ENCODE data around the gene DNAH9.

The DNAH9 gene

DNA sequence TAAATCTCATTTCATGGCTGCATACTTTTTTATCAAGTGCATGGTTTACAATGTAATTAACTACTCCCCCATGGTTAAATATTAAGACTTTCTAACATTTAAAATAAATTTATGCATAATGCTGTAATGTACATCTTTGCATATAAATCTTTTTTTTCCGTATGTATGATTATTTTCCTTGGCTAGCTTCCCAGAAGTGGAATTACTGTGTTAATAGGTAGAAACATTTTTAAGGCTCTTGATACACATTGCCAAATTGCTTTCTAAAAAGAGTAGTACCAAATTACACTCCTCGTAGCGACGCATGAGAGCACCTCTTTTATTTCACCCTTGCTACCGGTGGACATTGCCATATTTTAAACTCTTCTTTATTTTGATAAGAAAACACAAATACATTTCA, 141.1 kb downstream of the DNAH9 start:
- no peaks in the 10 kb centered on the region for H3K4me1 Mint-ChIP-seq (ENCODE audit: low read depth)
- H3K4me3 Mint-ChIP-seq, result no peak overlapping the region
- H3K27ac Mint-ChIP-seq, result no peak overlapping the region
- no peaks in the 10 kb centered on the region for H3K27me3 Mint-ChIP-seq
- H3K36me3 Mint-ChIP-seq (ENCODE audit: low read depth), result no peaks in the 10 kb centered on the region
- peaks cover 4% of the 10 kb centered on the region for H3K9me3 Mint-ChIP-seq

DNA sequence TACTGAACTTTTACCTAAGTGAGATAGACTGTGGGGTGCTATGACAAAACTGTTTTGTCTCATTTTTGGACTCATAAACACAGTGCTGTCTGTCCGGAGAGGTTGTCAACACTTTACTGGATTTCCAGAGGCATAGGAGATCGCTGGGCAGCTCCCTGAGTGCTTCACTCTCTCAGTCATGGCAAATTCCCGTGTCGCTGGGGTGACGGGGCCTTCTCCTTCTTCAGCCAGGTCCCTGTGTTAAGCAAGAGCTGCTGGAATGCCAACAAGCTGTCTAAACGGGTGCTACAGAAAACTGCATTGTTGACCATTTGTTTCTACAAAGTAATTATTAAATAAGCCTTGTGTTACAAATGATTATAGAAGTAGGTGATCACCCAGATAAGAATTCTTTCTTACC, 141.6 kb downstream of the DNAH9 start:
- no peaks in the 10 kb centered on the region for H3K4me1 Mint-ChIP-seq (ENCODE audit: low read depth)
- no peaks in the 10 kb centered on the region for H3K36me3 Mint-ChIP-seq (ENCODE audit: low read depth)
- H3K27me3 Mint-ChIP-seq, result no peaks in the 10 kb centered on the region
- H3K9me3 Mint-ChIP-seq, result peaks cover 4% of the 10 kb centered on the region
- H3K4me3 Mint-ChIP-seq, result no peak overlapping the region
- H3K27ac Mint-ChIP-seq, result no peak overlapping the region

DNA sequence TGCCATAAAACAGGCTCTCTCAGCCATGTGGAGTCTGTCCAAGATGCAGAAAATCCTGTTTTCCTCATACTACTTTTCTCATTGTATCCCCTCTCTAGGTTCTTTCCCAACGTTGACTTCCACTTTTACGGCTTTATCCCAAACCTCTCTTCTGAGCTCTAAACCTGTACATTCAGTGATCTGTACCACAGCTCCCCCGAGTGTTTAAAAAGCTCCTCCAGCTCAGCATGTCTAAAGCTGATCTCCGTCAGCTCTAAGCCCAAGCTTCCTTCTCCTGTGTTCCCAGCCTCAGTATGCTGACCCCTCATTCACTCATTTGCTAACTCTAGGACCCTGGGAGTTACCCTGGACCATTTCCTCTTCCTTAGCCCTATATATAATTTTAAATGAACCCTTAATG, 144.6 kb downstream of the DNAH9 start:
- Mint-ChIP-seq H3K9me3 (peaks cover 19% of the 10 kb centered on the region), H3K4me1 (ENCODE audit: low read depth) (no peaks in the 10 kb centered on the region), H3K27ac (no peak overlapping the region), H3K27me3 (no peaks in the 10 kb centered on the region), H3K36me3 (ENCODE audit: low read depth) (no peaks in the 10 kb centered on the region), H3K4me3 (no peak overlapping the region)

DNA sequence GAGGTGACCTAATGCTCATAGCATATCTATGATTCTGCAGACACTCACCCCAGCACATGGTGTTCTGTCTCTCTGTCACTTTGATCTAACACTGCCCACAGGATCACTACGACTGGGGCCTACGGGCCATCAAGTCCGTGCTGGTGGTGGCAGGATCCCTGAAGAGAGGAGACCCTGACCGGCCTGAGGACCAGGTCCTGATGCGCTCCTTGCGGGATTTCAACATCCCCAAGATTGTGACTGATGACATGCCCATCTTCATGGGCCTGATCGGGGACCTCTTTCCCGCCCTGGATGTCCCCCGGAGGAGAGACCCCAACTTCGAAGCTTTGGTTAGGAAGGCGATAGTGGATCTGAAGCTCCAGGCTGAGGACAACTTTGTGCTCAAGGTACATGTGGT, 146.4 kb downstream of the DNAH9 start:
- Mint-ChIP-seq H3K36me3 (ENCODE audit: low read depth) (no peaks in the 10 kb centered on the region), H3K4me1 (ENCODE audit: low read depth) (no peaks in the 10 kb centered on the region), H3K27ac (no peak overlapping the region), H3K4me3 (no peak overlapping the region), H3K9me3 (peaks cover 19% of the 10 kb centered on the region), H3K27me3 (no peaks in the 10 kb centered on the region)

DNA sequence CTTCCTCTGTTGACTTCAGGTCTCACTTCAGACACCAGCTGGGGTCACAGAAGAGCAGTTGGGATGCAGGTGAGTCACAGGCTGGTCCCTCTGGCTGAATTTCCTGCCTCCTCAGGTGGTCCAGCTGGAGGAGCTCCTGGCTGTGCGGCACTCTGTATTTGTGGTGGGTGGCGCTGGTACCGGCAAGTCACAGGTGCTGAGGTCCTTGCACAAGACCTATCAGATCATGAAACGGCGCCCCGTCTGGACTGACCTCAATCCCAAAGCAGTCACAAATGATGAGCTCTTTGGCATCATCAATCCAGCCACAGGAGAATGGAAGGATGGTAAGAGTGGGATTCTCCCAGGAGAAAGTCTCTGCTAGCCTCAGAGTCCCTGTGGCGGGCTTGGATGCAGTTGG, 149.2 kb downstream of the DNAH9 start:
- no peak overlapping the region for H3K4me3 Mint-ChIP-seq
- no peak overlapping the region for H3K27ac Mint-ChIP-seq
- H3K36me3 Mint-ChIP-seq (ENCODE audit: low read depth), result no peaks in the 10 kb centered on the region
- no peaks in the 10 kb centered on the region for H3K27me3 Mint-ChIP-seq
- H3K4me1 Mint-ChIP-seq (ENCODE audit: low read depth), result no peaks in the 10 kb centered on the region
- H3K9me3 Mint-ChIP-seq, result peaks cover 23% of the 10 kb centered on the region

DNA sequence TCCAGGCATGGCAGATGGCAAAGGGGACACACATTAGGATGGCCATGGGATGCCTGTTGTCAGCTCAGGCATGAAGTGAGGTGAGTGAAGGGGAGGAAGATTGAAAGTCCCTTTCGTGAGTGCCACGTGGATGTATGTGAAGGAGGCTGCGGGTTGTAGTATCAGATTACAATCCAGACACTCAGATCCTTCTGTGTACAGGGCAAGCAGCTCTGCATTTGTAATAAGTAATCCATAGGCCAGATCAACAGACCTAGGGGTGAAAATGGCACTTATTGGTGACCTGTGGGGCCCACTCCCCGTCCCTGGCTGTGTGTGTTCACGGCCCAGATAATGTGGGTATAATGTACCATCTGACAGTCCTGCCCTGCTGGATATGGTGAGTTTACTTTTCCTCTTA, 159.5 kb downstream of the DNAH9 start:
- H3K36me3 Mint-ChIP-seq (ENCODE audit: low read depth), result no peaks in the 10 kb centered on the region
- peaks cover 12% of the 10 kb centered on the region for H3K9me3 Mint-ChIP-seq
- H3K27me3 Mint-ChIP-seq, result no peaks in the 10 kb centered on the region
- H3K4me3 Mint-ChIP-seq, result no peak overlapping the region
- no peaks in the 10 kb centered on the region for H3K4me1 Mint-ChIP-seq (ENCODE audit: low read depth)
- no peak overlapping the region for H3K27ac Mint-ChIP-seq

DNA sequence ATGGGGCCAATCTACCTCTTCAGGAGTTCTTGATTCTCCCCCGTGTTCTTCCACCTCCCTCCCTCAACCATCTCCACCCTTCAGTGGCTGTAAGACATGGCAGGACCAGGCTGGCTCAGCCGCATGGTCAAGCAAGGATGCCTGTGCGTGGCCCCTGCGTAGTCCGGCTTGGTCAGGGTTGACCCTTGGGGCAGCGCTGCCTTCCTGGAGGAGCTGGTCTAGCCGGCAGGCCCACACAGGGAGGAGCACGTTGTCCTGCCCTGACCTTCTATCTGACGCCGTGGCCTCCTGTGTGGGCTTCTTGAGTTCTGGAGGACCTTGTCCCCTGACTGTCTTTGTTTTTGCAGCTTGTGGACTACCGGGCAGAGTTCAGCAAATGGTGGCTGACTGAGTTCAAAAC, 169.8 kb downstream of the DNAH9 start:
- no peaks in the 10 kb centered on the region for H3K36me3 Mint-ChIP-seq (ENCODE audit: low read depth)
- H3K4me1 Mint-ChIP-seq (ENCODE audit: low read depth), result no peaks in the 10 kb centered on the region
- no peaks in the 10 kb centered on the region for H3K27me3 Mint-ChIP-seq
- H3K9me3 Mint-ChIP-seq, result no peaks in the 10 kb centered on the region
- H3K4me3 Mint-ChIP-seq, result no peak overlapping the region
- no peak overlapping the region for H3K27ac Mint-ChIP-seq

DNA sequence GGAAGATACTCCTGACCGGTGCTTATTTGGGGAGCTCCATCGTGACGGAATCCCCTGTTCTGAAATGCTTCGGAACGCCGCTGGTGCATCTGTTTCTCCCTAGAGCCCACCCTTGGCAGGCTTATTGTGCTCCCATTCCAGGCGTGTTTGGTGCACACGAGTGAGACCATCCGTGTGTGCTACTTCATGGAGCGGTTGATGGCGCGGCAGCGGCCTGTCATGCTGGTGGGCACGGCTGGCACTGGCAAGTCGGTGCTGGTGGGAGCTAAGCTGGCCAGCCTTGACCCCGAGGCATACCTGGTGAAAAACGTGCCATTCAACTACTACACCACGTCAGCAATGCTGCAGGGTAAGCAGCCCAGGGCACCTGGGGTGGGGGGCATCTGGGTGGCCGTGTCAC, 170.7 kb downstream of the DNAH9 start:
- H3K27ac Mint-ChIP-seq, result no peak overlapping the region
- no peaks in the 10 kb centered on the region for H3K36me3 Mint-ChIP-seq (ENCODE audit: low read depth)
- no peaks in the 10 kb centered on the region for H3K27me3 Mint-ChIP-seq
- no peak overlapping the region for H3K4me3 Mint-ChIP-seq
- H3K4me1 Mint-ChIP-seq (ENCODE audit: low read depth), result no peaks in the 10 kb centered on the region
- no peaks in the 10 kb centered on the region for H3K9me3 Mint-ChIP-seq

DNA sequence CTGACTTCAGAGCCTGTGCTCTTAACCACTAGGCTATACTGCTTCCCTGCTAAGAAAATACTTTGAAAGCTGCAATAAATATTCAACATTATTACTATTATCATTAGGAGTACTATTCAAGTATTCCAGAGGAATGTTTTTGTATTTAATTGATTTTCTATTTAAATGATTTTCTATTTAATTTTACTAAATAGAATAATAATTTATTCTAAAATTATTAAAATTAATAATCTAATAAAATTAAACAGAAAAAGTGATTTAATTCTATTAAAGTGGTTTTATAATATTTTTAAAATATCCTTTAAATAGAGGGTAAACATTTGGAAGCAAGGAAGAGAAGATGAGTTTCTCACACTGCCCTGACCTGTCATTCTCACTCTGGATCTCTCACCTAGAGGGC, 173.8 kb downstream of the DNAH9 start:
- no peaks in the 10 kb centered on the region for H3K36me3 Mint-ChIP-seq (ENCODE audit: low read depth)
- H3K9me3 Mint-ChIP-seq, result no peaks in the 10 kb centered on the region
- H3K4me3 Mint-ChIP-seq, result no peak overlapping the region
- no peaks in the 10 kb centered on the region for H3K4me1 Mint-ChIP-seq (ENCODE audit: low read depth)
- no peaks in the 10 kb centered on the region for H3K27me3 Mint-ChIP-seq
- H3K27ac Mint-ChIP-seq, result no peak overlapping the region

DNA sequence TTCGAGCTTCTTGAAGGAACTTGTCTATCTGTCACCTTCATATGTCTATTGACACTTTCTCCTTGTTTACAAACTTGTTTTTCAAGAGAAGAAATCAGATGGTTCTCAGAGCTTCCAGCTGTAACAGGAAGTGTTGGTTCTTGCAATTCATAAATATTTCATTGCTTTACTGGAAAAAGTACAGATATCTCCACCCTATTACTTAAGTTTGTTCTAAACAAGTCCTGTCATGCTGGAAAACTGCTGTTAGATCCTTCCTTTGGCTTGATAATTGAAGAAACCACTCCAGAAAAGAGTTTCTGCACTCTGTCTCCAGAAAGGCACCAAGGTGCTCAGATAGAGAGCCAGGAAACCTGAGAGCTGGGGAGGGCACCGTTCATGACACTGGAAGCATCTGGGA, 181.6 kb downstream of the DNAH9 start:
- Mint-ChIP-seq H3K9me3 (peaks cover 26% of the 10 kb centered on the region), H3K36me3 (ENCODE audit: low read depth) (no peaks in the 10 kb centered on the region), H3K4me1 (ENCODE audit: low read depth) (no peaks in the 10 kb centered on the region), H3K27me3 (no peaks in the 10 kb centered on the region), H3K4me3 (no peak overlapping the region), H3K27ac (no peak overlapping the region)

DNA sequence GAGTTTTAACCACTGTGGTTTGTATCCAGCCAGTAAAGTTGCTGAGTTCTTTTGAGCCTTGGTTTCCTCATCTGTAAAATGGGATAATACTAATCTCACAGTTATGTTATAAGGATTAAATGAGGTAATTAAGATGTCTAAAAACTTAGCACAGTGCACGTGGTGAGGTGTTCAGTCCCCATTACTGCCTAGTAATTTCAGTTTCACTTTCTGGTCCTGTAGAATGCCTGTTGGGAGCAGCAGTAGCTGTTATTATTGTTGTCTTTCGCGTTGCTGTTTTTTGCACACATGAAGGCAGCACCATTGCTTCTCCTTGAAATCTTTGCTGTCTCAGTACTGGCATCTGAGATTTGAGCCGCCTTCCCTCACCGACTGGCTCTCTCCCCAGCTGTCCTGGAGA, 182.4 kb downstream of the DNAH9 start:
- Mint-ChIP-seq H3K9me3 (peaks cover 26% of the 10 kb centered on the region), H3K27ac (no peak overlapping the region), H3K27me3 (no peaks in the 10 kb centered on the region), H3K4me3 (no peak overlapping the region), H3K36me3 (ENCODE audit: low read depth) (no peaks in the 10 kb centered on the region), H3K4me1 (ENCODE audit: low read depth) (no peaks in the 10 kb centered on the region)

DNA sequence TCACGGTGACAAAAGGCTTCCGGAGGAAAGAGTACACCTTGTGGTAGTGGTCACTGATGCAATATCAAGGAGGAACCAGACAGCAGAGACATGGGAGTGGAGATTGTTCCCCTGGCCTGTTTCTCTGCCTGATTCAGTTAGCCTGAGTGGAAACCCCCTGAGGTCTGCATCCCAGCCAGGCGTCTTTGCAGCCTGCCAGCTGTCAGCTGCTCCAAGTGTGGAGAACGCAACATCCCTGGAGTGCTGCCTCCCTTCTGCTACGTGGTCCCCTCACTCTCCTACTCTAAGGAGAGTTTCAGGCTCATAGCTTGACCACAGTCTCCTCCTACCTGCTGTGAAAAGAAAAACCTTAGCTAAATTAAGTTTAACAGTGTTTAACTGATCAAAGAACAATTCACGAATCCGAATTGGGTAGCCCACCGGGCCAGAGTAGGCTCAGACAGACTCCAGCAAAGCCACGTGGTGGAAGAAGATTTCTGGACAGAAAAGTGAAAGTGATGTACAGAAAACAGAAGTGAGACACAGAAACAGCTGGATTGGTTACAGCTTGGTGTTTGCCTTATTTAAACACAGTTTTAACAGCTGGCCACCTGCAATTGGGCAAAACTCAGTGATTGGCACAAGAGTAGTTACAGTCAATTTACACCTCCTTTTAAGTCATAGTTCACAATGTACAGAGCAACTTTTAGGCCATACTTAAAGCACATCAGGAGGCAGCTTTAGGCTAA, 188.6 kb downstream of the DNAH9 start:
- Mint-ChIP-seq H3K27me3 (no peaks in the 10 kb centered on the region), H3K27ac (no peak overlapping the region), H3K9me3 (peaks cover 17% of the 10 kb centered on the region), H3K4me3 (no peak overlapping the region), H3K4me1 (ENCODE audit: low read depth) (no peaks in the 10 kb centered on the region), H3K36me3 (ENCODE audit: low read depth) (no peaks in the 10 kb centered on the region)

DNA sequence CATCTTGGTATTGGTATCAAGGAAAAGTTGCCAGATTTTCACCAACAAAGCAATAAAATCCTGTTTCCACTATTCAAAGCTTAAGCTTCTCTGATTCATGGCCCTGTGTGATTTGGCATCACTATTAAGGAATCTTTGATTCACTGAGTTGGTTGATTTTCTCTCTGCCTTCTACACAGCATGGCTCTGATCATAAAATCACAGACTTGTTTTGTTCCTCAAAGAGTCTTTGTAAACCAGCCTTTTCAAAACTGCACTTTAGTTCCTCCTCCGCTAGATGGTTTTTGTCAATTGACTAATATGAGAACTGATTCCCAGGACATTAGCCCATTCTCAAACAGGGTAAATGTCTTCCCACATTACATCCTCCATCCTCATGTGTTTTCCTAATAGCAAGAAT, 197.6 kb downstream of the DNAH9 start:
- Mint-ChIP-seq H3K4me1 (ENCODE audit: low read depth) (no peaks in the 10 kb centered on the region), H3K9me3 (peaks cover 15% of the 10 kb centered on the region), H3K4me3 (no peak overlapping the region), H3K27me3 (no peaks in the 10 kb centered on the region), H3K27ac (no peak overlapping the region), H3K36me3 (ENCODE audit: low read depth) (no peaks in the 10 kb centered on the region)

DNA sequence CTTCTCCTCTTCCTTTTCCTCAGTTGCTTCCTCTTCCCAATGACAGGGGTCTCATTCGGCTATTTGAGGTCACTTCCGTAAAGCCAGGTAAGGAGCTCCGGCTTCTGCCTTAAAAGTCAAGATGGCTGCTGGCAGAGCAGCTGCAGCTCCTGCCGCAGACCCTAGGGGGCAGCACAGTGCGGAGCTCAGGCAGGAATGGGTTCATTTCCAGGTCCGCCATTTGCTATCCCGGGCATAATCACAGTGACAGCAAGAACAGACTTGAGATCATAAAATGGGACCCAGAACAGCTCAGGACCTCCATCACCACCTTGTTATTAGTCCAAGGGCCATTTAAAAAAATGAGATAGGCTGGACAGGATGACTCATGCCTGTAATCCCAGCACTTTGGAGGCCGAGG, 199.5 kb downstream of the DNAH9 start:
- no peak overlapping the region for H3K27ac Mint-ChIP-seq
- H3K27me3 Mint-ChIP-seq, result no peaks in the 10 kb centered on the region
- no peaks in the 10 kb centered on the region for H3K4me1 Mint-ChIP-seq (ENCODE audit: low read depth)
- no peak overlapping the region for H3K4me3 Mint-ChIP-seq
- no peaks in the 10 kb centered on the region for H3K36me3 Mint-ChIP-seq (ENCODE audit: low read depth)
- H3K9me3 Mint-ChIP-seq, result peaks cover 15% of the 10 kb centered on the region

DNA sequence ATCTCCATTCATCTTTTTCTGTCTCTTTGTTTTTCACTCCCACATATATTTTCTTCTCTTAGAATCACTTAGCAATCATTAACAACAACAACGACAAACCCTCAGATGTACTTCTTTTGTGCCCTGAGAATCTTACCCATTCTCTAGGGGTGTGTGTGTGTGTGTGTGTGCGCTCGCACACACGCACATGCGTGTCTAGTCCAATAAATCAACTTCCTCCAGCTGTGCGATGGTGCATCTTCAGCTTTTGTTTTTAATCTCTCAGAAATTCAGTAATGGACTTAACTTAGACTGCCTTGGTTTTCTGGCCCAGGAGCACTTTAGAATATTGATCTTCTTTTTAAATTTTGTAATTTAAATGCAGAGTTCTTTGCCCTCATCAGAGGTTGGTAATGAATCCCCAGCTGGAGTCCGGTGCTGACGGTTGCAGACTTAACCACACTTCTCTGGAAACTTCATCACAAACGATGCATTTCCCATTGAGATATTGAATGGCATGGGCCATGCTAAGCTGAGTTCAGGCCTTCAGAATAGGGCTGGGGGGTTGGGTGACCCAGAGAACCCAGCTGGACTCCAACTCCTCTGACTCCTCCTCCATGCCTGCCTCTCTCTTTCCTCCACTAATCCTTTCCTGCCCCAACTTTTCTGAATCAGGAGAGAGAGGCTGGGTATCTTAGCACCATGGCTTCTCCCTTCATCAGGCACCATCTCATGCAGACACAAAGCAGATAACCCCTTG, 205.1 kb downstream of the DNAH9 start:
- H3K4me1 Mint-ChIP-seq (ENCODE audit: low read depth), result no peaks in the 10 kb centered on the region
- no peak overlapping the region for H3K27ac Mint-ChIP-seq
- H3K9me3 Mint-ChIP-seq, result no peaks in the 10 kb centered on the region
- no peaks in the 10 kb centered on the region for H3K36me3 Mint-ChIP-seq (ENCODE audit: low read depth)
- no peak overlapping the region for H3K4me3 Mint-ChIP-seq
- H3K27me3 Mint-ChIP-seq, result no peaks in the 10 kb centered on the region

DNA sequence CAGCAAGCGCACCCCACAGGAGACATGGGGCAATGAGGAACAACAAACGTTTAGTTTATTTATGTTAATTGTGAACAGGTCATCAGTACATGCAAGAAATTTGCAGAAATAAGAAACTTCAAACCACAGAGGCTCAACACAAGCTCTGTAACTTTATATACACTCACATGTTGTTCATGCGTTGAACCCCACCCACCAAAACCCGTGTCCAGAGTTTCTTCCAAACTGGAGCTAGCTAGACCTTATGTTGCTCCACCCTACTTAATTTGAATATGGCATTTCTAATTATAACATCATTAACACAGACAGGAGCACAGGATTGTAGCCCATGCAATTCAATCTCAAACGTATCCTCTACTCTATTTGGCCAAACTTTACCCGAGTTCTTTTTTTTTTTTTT, 206.9 kb downstream of the DNAH9 start:
- Mint-ChIP-seq H3K27ac (no peak overlapping the region), H3K27me3 (no peaks in the 10 kb centered on the region), H3K36me3 (ENCODE audit: low read depth) (no peaks in the 10 kb centered on the region), H3K9me3 (peaks cover 3% of the 10 kb centered on the region), H3K4me1 (ENCODE audit: low read depth) (no peaks in the 10 kb centered on the region), H3K4me3 (no peak overlapping the region)

Data from stimulated activated naive CD8-positive, alpha-beta T cell treated with anti-CD3 and anti-CD28 coated beads, Interleukin-15, Interleukin-2, amounts not matched to agents 100 ng/mL and 50 ng/mL, for 24 hours (primary cell).